ENCODE results near the gene KIAA2012. TPM values are rescaled to one million over a fixed set of nuclear protein-coding genes. Genes with fewer than 3 reads are reported as not detected.

Gene KIAA2012
- polyA plus RNA-seq, 1 donor (not counting 4 experiments of a cell fraction or from before 2014, with no cell fraction given): not detected

DNA sequence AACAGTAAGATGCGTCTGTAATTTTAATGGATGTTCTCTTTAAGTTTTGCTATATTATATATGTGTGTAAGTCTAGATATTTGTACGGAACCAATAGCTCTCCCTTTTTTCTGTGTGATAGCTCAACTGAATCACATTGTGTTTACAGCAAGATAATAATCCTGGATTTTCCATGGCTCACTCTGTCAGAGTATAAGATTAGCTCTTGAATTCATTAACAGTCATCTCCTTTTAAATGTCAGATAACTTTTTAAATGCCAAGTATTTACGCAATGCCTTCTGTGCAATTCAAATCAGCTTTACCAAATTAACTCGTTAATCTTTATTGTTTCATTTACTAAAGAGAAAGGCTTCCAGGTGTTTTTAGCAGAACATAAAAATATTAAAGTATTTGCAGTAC, 76.9 kb downstream of the KIAA2012 start:
- dilution Hi-C loops (cut with MboI; ENCODE audit: extremely low pct_ligation_motif_present, low sequenced_read_pairs): no loop called here

DNA sequence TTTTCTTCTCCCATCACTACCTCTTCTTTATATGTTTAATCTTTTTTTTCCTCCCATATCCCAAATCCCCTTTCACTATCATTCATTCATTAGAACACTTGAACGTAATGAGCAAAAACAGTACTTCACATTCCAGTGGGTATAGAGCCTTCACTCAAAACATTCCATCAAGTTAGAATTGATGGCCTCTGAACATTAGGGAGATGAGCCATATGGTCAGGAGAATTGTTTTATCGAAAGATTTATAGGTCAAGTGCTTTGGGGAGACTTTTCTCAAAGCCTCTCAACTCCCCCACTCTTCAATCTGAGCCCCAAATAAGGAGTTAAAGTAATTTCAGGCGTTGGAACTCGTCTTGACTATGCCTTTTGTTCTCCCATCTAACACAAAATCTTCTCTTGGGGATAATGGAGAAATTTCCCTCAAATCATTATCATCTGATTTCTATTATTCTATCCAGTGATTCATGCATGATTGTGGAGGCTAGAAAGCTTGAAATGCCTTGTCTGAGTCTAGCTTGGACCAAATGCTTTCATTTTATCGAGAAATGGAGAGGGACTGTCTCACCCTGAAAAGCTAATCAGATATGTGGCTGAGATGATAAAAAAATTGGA, 79.2 kb downstream of the KIAA2012 start:
- Histone ChIP-seq H3K36me3 (ENCODE audit: control insufficient read depth in 2 of 2, extremely low read depth in 1 of 2, insufficient read depth in 2 of 2, low read length in 2 of 2) (no peaks in the 10 kb centered on the region), H3K4me1 (ENCODE audit: control insufficient read depth, extremely low read depth, insufficient read depth, low read length) (no peaks in the 10 kb centered on the region), H3K9ac (ENCODE audit: control insufficient read depth, extremely low read depth, insufficient read depth, low read length) (no peak overlapping the region), H4K20me1 (ENCODE audit: control insufficient read depth, extremely low read depth, insufficient read depth, low read length) (no peaks in the 10 kb centered on the region), H3K9me3 (ENCODE audit: control insufficient read depth, low read depth, low read length) (no peaks in the 10 kb centered on the region), H3K9me1 (ENCODE audit: control insufficient read depth, extremely low read depth, insufficient read depth, low read length) (no peaks in the 10 kb centered on the region), H3K4me3 (ENCODE audit: control insufficient read depth in 2 of 3, extremely low read depth in 1 of 3, insufficient read depth in 2 of 3, low read depth in 1 of 3, low read length in 3 of 3) (no peak overlapping the region), H3K4me2 (ENCODE audit: control insufficient read depth, extremely low read depth, insufficient read depth, low read depth, low read length) (no peak overlapping the region), H3K27ac (ENCODE audit: control insufficient read depth, insufficient read depth, low read length) (no peak overlapping the region), H2AFZ (ENCODE audit: control insufficient read depth, low read length) (no peak overlapping the region), H3K79me2 (ENCODE audit: control insufficient read depth, insufficient read depth, low read length) (no peaks in the 10 kb centered on the region), H3K27me3 (ENCODE audit: control insufficient read depth, extremely low read depth, insufficient read depth, low read length) (peaks cover 17% of the 10 kb centered on the region)
- DNase-seq (ENCODE audit: low read depth, low spot score) (no peak), FAIRE-seq (no peak)
- TF ChIP-seq, protein P1, sequence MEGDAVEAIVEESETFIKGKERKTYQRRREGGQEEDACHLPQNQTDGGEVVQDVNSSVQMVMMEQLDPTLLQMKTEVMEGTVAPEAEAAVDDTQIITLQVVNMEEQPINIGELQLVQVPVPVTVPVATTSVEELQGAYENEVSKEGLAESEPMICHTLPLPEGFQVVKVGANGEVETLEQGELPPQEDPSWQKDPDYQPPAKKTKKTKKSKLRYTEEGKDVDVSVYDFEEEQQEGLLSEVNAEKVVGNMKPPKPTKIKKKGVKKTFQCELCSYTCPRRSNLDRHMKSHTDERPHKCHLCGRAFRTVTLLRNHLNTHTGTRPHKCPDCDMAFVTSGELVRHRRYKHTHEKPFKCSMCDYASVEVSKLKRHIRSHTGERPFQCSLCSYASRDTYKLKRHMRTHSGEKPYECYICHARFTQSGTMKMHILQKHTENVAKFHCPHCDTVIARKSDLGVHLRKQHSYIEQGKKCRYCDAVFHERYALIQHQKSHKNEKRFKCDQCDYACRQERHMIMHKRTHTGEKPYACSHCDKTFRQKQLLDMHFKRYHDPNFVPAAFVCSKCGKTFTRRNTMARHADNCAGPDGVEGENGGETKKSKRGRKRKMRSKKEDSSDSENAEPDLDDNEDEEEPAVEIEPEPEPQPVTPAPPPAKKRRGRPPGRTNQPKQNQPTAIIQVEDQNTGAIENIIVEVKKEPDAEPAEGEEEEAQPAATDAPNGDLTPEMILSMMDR (optimal IDR thresholded peaks at IDR 0.05 in 1 of 3, IDR thresholded peaks at IDR 0.05 in 1 of 3, conservative IDR thresholded peaks at IDR 0.05 in 1 of 3; ENCODE audit: extremely low read depth in 1 of 3, insufficient read depth in 2 of 3, low read length in 3 of 3): no peak
- no peak for TF ChIP-seq EZH2 (IDR thresholded peaks at IDR 0.05; ENCODE audit: low read length)
- dilution Hi-C loops (cut with MboI; ENCODE audit: extremely low pct_ligation_motif_present, low sequenced_read_pairs): no loop called here

More for the DNA sequence above, 76.9 kb downstream of the KIAA2012 start:
- H3K27me3 ChIP-seq (ENCODE audit: control insufficient read depth, extremely low read depth, insufficient read depth, low read length): peaks cover 14% of the 10 kb centered on the region
- H3K79me2 ChIP-seq (ENCODE audit: control insufficient read depth, insufficient read depth, low read length): no peaks in the 10 kb centered on the region
- H3K36me3 ChIP-seq (ENCODE audit: control insufficient read depth in 2 of 2, extremely low read depth in 1 of 2, insufficient read depth in 2 of 2, low read length in 2 of 2): no peaks in the 10 kb centered on the region
- H3K9me1 ChIP-seq (ENCODE audit: control insufficient read depth, extremely low read depth, insufficient read depth, low read length): no peaks in the 10 kb centered on the region
- no peaks in the 10 kb centered on the region for H3K9me3 ChIP-seq (ENCODE audit: control insufficient read depth, low read depth, low read length)
- no peak overlapping the region for H3K27ac ChIP-seq (ENCODE audit: control insufficient read depth, insufficient read depth, low read length)
- H3K4me2 ChIP-seq (ENCODE audit: control insufficient read depth, extremely low read depth, insufficient read depth, low read depth, low read length): no peak overlapping the region
- no peak overlapping the region for H3K4me3 ChIP-seq (ENCODE audit: control insufficient read depth in 2 of 3, extremely low read depth in 1 of 3, insufficient read depth in 2 of 3, low read depth in 1 of 3, low read length in 3 of 3)
- TF ChIP-seq, protein P1 (optimal IDR thresholded peaks at IDR 0.05 in 1 of 3, IDR thresholded peaks at IDR 0.05 in 1 of 3, conservative IDR thresholded peaks at IDR 0.05 in 1 of 3; ENCODE audit: extremely low read depth in 1 of 3, insufficient read depth in 2 of 3, low read length in 3 of 3): no peak
- no peak for TF ChIP-seq EZH2 (IDR thresholded peaks at IDR 0.05; ENCODE audit: low read length)
- FAIRE-seq (no peak), DNase-seq (ENCODE audit: low read depth, low spot score) (no peak)
- no peak overlapping the region for H3K9ac ChIP-seq (ENCODE audit: control insufficient read depth, extremely low read depth, insufficient read depth, low read length)
- H2AFZ ChIP-seq (ENCODE audit: control insufficient read depth, low read length): no peak overlapping the region
- no peaks in the 10 kb centered on the region for H4K20me1 ChIP-seq (ENCODE audit: control insufficient read depth, extremely low read depth, insufficient read depth, low read length)
- H3K4me1 ChIP-seq (ENCODE audit: control insufficient read depth, extremely low read depth, insufficient read depth, low read length): no peaks in the 10 kb centered on the region
